HepG2 (cell line): ENCODE results near the gene YEATS4. TPM values are rescaled to one million over a fixed set of nuclear protein-coding genes. Genes with fewer than 3 reads are reported as not detected.

Source experiments
- ATRX ChIP-seq: sonication (generic); formaldehyde crosslinking; IDR thresholded peaks from 2 replicates; pipeline ENCODE4 v1.4.0; 2020; ENCODE audit warnings: missing genetic modification reagents, borderline replicate concordance
- CTCF ChIP-seq: sonication (generic); formaldehyde crosslinking; IDR thresholded peaks from 2 replicates; pipeline ENCODE4 v1.5.0; 2020; ENCODE audit warnings: mild to moderate bottlenecking, missing genetic modification reagents, moderate library complexity
- DMAP1 ChIP-seq: IDR thresholded peaks from 2 replicates; pipeline ENCODE4 v1.6.1; 2016
- ELF1 ChIP-seq: sonication (generic); formaldehyde crosslinking; IDR thresholded peaks from 2 replicates; pipeline ENCODE4 v1.4.0; 2020; ENCODE audit warnings: missing genetic modification reagents
- KDM2A ChIP-seq: sonication (generic); formaldehyde crosslinking; IDR thresholded peaks from 2 replicates; pipeline ENCODE4 v1.4.0; 2020; ENCODE audit warnings: low read depth, missing genetic modification reagents, borderline replicate concordance
- KLF9 ChIP-seq: IDR thresholded peaks from 2 replicates; pipeline ENCODE4 v1.6.1; 2016; ENCODE audit warnings: low read depth
- MEF2D ChIP-seq: sonication (generic); formaldehyde crosslinking; IDR thresholded peaks from 2 replicates; pipeline ENCODE4 v1.5.1; 2020; ENCODE audit warnings: mild to moderate bottlenecking, missing genetic modification reagents
- NCOA2 ChIP-seq: sonication (generic); formaldehyde crosslinking; IDR thresholded peaks from 2 replicates; pipeline ENCODE4 v1.8.0; 2022; ENCODE audit warnings: inconsistent platforms
- PREB ChIP-seq: sonication (generic); formaldehyde crosslinking; IDR thresholded peaks from 2 replicates; pipeline ENCODE4 v1.4.0; 2020; ENCODE audit warnings: missing genetic modification reagents
- SALL2 ChIP-seq: sonication (generic); formaldehyde crosslinking; IDR thresholded peaks from 2 replicates; pipeline ENCODE4 v1.8.1; 2023; ENCODE audit warnings: mild to moderate bottlenecking, missing genetic modification reagents, inconsistent platforms
- SP5 ChIP-seq: IDR thresholded peaks from 2 replicates; pipeline ENCODE4 v1.6.1; 2016; ENCODE audit warnings: low read depth, borderline replicate concordance
- TCF7 ChIP-seq: sonication (generic); IDR thresholded peaks from 2 replicates; pipeline ENCODE4 v1.6.1; 2016; ENCODE audit warnings: antibody characterized with exemption, low read depth
- TEAD3 ChIP-seq: optimal IDR thresholded peaks from 2 replicates; pipeline ENCODE3; 2016; ENCODE audit warnings: borderline replicate concordance
- ZFP82 ChIP-seq: sonication (generic); formaldehyde crosslinking; IDR thresholded peaks from 2 replicates; pipeline ENCODE4 v1.5.1; 2020; ENCODE audit warnings: mild to moderate bottlenecking, missing genetic modification reagents, borderline replicate concordance
- ZNF501 ChIP-seq: sonication (generic); formaldehyde crosslinking; IDR thresholded peaks from 2 replicates; pipeline ENCODE4 v1.5.1; 2020; ENCODE audit warnings: mild to moderate bottlenecking, moderate library complexity, missing genetic modification reagents
- ZNF704 ChIP-seq: sonication (generic); formaldehyde crosslinking; IDR thresholded peaks from 2 replicates; pipeline ENCODE4 v1.8.1; 2023; ENCODE audit warnings: mild to moderate bottlenecking, inconsistent platforms, moderate library complexity, missing genetic modification reagents, borderline replicate concordance
- ZNF788 ChIP-seq: sonication (generic); formaldehyde crosslinking; IDR thresholded peaks from 2 replicates; pipeline ENCODE4 v1.5.0; 2020; ENCODE audit warnings: mild to moderate bottlenecking, missing genetic modification reagents, borderline replicate concordance
- polyA plus RNA-seq, 8 experiments: library from polyadenylated mRNA; depleted of rRNA in 3 of 8; stranded (reverse) in 7 of 8; unstranded in 1 of 8; fragments of >200 nt; fragmentation: Illumina TruSeq in 4 of 8; extraction: Trizol in 4 of 8; gene quantifications; 2 replicates each; pipeline versions ENCODE4 v1.2.1 to v1.2.3, GENCODE V29; 2011 to 2016; ENCODE audit warnings: low read depth in 4 of 8, missing spikeins in 1 of 8, mixed read lengths in 1 of 8; ENCODE audit not compliant: insufficient read depth in 1 of 8
- total RNA-seq, 5 experiments: library from RNA; depleted of rRNA; stranded (reverse); fragments of >200 nt; fragmentation: Illumina TruSeq; extraction: Trizol; gene quantifications; 2 replicates each; pipeline ENCODE4 v1.2.3, GENCODE V29; 2016; ENCODE audit warnings: low read depth in 1 of 5
- TF ChIP-seq, protein P1 (sequence below): sonication (generic); formaldehyde crosslinking; IDR thresholded peaks from 2 replicates; pipeline ENCODE4 v1.4.0; 2020; ENCODE audit warnings: missing genetic modification reagents

YEATS4 gene
- total and polyA plus RNA-seq, 2 of the 13 experiments (the other 11 are each of a cell fraction or from before 2014, with no cell fraction given): 16.8 to 45.0 TPM

DNA sequence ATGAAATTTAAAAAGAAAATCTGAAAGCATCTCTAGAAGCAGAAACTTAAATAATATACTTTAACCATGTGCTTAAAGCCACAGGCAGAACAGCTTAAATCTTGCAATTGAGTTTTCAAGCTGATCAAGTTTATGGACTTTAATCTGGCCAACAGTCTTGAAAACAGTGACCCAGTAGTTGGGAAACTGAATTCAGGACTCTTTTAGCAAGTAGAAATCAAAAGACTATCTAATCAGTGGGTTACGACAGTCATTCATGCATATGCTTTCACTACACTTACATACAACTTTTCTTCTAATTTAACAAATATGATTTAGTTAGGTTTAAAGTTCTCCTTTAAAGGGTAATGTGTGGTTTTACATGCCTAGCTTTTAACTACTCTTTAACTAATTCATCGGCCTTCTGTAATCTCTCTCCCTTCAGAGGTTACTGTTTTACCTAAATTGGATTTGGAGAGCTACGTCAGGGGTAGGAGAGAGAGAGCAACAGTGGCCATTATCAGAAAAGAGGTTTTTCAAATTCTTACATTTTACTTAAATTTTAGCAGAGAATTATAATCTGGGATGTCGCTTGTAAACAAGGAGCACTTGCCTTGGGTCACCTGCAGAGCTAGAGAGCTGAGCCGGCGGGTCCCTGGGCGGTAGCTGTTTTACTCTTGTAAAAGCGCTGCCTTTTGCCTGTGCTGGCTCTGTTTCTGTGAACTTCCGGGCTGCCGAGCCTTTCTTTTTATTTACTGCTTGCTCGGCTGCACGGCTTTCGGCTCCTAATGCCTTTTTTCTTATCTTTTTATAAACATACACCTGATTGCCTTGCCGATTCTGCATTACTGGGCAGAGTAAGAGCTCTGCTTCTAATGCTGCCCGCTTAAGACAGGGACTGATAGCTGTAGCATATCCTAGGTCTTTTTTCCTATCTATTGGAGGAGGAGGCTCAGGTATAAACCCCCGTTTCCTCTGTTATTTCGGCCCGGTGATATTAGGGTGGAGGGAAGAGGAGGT, 28.8 kb upstream of the YEATS4 start (continued):
- TF ChIP-seq ELF1 (CRISPR knock-in tag): no peak
- TF ChIP-seq ZFP82 (CRISPR knock-in tag): no peak
- no peak for TF ChIP-seq DMAP1 (CRISPR knock-in tag)
- no peak for TF ChIP-seq TEAD3 (CRISPR knock-in tag)
- TF ChIP-seq TCF7: no peak
- no peak for TF ChIP-seq ZNF501 (CRISPR knock-in tag)
- TF ChIP-seq MEF2D (CRISPR knock-in tag): no peak
- no peak for TF ChIP-seq ZNF788 (CRISPR knock-in tag)
- no peak for TF ChIP-seq KDM2A (CRISPR knock-in tag)
- TF ChIP-seq KLF9 (CRISPR knock-in tag): no peak
- TF ChIP-seq SALL2 (CRISPR knock-in tag): no peak
- TF ChIP-seq ATRX (CRISPR knock-in tag): no peak
- TF ChIP-seq SP5 (CRISPR knock-in tag): no peak
- TF ChIP-seq NCOA2 (CRISPR knock-in tag): no peak
- TF ChIP-seq PREB: no peak
- TF ChIP-seq ZNF704: 0 out of 2 replicates have a peak, but pooled peaks have one; percentile 4
- TF ChIP-seq CTCF (CRISPR knock-in tag): no peak
- TF ChIP-seq, protein P1, sequence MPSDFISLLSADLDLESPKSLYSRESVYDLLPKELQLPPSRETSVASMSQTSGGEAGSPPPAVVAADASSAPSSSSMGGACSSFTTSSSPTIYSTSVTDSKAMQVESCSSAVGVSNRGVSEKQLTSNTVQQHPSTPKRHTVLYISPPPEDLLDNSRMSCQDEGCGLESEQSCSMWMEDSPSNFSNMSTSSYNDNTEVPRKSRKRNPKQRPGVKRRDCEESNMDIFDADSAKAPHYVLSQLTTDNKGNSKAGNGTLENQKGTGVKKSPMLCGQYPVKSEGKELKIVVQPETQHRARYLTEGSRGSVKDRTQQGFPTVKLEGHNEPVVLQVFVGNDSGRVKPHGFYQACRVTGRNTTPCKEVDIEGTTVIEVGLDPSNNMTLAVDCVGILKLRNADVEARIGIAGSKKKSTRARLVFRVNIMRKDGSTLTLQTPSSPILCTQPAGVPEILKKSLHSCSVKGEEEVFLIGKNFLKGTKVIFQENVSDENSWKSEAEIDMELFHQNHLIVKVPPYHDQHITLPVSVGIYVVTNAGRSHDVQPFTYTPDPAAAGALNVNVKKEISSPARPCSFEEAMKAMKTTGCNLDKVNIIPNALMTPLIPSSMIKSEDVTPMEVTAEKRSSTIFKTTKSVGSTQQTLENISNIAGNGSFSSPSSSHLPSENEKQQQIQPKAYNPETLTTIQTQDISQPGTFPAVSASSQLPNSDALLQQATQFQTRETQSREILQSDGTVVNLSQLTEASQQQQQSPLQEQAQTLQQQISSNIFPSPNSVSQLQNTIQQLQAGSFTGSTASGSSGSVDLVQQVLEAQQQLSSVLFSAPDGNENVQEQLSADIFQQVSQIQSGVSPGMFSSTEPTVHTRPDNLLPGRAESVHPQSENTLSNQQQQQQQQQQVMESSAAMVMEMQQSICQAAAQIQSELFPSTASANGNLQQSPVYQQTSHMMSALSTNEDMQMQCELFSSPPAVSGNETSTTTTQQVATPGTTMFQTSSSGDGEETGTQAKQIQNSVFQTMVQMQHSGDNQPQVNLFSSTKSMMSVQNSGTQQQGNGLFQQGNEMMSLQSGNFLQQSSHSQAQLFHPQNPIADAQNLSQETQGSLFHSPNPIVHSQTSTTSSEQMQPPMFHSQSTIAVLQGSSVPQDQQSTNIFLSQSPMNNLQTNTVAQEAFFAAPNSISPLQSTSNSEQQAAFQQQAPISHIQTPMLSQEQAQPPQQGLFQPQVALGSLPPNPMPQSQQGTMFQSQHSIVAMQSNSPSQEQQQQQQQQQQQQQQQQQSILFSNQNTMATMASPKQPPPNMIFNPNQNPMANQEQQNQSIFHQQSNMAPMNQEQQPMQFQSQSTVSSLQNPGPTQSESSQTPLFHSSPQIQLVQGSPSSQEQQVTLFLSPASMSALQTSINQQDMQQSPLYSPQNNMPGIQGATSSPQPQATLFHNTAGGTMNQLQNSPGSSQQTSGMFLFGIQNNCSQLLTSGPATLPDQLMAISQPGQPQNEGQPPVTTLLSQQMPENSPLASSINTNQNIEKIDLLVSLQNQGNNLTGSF (CRISPR knock-in tag): no peak
